K562 (cell line): ENCODE results near the gene DNAJC6. TPM values are rescaled to one million over a fixed set of nuclear protein-coding genes. Genes with fewer than 3 reads are reported as not detected.
A peak's percentile ranks its signal among the peaks of the same experiment; 100 is the strongest.

Source experiments
- AFF4 ChIP-seq: sonication (generic); formaldehyde crosslinking; IDR thresholded peaks from 2 replicates; pipeline ENCODE4 v1.8.0; 2023; ENCODE audit warnings: mild to moderate bottlenecking, missing genetic modification reagents
- CBFA2T3 ChIP-seq: fragments of 450-650 bp; IDR thresholded peaks from 2 replicates; pipeline ENCODE4 v1.6.1; 2017
- CBX5 ChIP-seq: IDR thresholded peaks from 2 replicates; pipeline ENCODE4 v1.6.1; 2014; ENCODE audit warnings: low read depth, borderline replicate concordance
- CREB1 ChIP-seq, 2 experiments: sonication (generic) in 1 of 2; formaldehyde crosslinking in 1 of 2; IDR thresholded peaks; 2 replicates each; pipeline versions ENCODE4 v1.6.1 to v1.8.0; 2012 to 2022; ENCODE audit warnings: inconsistent platforms in 1 of 2, mild to moderate bottlenecking in 1 of 2, missing genetic modification reagents in 1 of 2, moderate library complexity in 1 of 2
- ETV5 ChIP-seq: sonication (generic); formaldehyde crosslinking; IDR thresholded peaks from 2 replicates; pipeline ENCODE4 v1.4.0; 2020; ENCODE audit warnings: low read depth, mild to moderate bottlenecking, missing genetic modification reagents
- FOXA3 ChIP-seq, 2 experiments: fragments of 450-650 bp in 1 of 2; sonication (generic) in 1 of 2; formaldehyde crosslinking; IDR thresholded peaks in 1 of 2; conservative IDR thresholded peaks in 1 of 2; 2 replicates each; pipeline versions ENCODE4 v1.4.0 to v1.8.0; 2020 to 2022; ENCODE audit warnings: mild to moderate bottlenecking in 2 of 2, missing genetic modification reagents in 1 of 2
- HMGXB4 ChIP-seq: sonication (generic); formaldehyde crosslinking; IDR thresholded peaks from 2 replicates; pipeline ENCODE4 v1.8.1; 2023; ENCODE audit warnings: mild to moderate bottlenecking, missing genetic modification reagents
- MLLT1 ChIP-seq, 2 experiments: fragments of 450-650 bp; IDR thresholded peaks; 2 replicates each; pipeline ENCODE4 v1.6.1; 2016
- NFRKB ChIP-seq: fragments of 450-650 bp; IDR thresholded peaks from 2 replicates; pipeline ENCODE4 v1.6.1; 2016; ENCODE audit warnings: low read depth
- PHB2 ChIP-seq: fragments of 450-650 bp; IDR thresholded peaks from 2 replicates; pipeline ENCODE4 v1.6.1; 2017; ENCODE audit warnings: low read depth
- PKNOX1 ChIP-seq: fragments of 450-650 bp; IDR thresholded peaks from 2 replicates; pipeline ENCODE4 v1.6.1; 2016
- POLR2A ChIP-seq: fragments of 450-650 bp; conservative IDR thresholded peaks from 2 replicates; pipeline ENCODE4 v1.6.1; 2016
- TARDBP ChIP-seq: fragments of 450-650 bp; IDR thresholded peaks from 2 replicates; pipeline ENCODE4 v1.6.1; 2016
- ZBTB11 ChIP-seq, 3 experiments: fragments of 200-800 bp in 1 of 3; fragments of 250-450 bp in 1 of 3; fragments of 450-650 bp in 1 of 3; sonication (Bioruptor Pico) in 1 of 3; sonication (Bioruptor generic) in 1 of 3; formaldehyde crosslinking in 1 of 3; IDR thresholded peaks; 2 replicates each; pipeline versions ENCODE4 v1.6.1 to v1.8.0; 2016 to 2022; ENCODE audit warnings: mild to moderate bottlenecking in 2 of 3, missing genetic modification characterization in 2 of 3, missing compliant biosample characterization in 1 of 3, moderate library complexity in 1 of 3
- ZBTB17 ChIP-seq: fragments of 450-650 bp; formaldehyde crosslinking; IDR thresholded peaks from 2 replicates; pipeline ENCODE4 v1.4.0; 2020; ENCODE audit warnings: mild to moderate bottlenecking
- polyA plus RNA-seq, 8 experiments: library from polyadenylated mRNA; depleted of rRNA in 4 of 8; stranded (reverse) in 5 of 8; unstranded in 3 of 8; fragments of >200 nt; fragmentation: Nextera tagmentation in 2 of 8; fragmentation: Illumina TruSeq in 1 of 8; extraction: Ambion mirVana in 2 of 8; extraction: Trizol in 1 of 8; gene quantifications; 2 replicates each; pipeline versions ENCODE4 v1.2.1 to v1.2.3, GENCODE V29; 2011 to 2014; ENCODE audit warnings: inconsistent platforms in 1 of 8, missing spikeins in 1 of 8
- total RNA-seq, 7 experiments: library from RNA; depleted of rRNA in 6 of 7; stranded (reverse); fragments of >200 nt in 6 of 7; fragmentation: Illumina TruSeq in 2 of 7; extraction: Trizol in 2 of 7; gene quantifications; 2 replicates each; pipeline versions ENCODE4 v1.2.1 to v1.2.3, GENCODE V29; 2011 to 2021; ENCODE audit warnings: low replicate concordance in 1 of 7

Gene DNAJC6
- total and polyA plus RNA-seq, 9 of the 15 experiments (the other 6 are each of a cell fraction or from before 2014, with no cell fraction given): 6.7 to 78.7 (median 28.0) TPM

GRCh38 chr1:65292861-65293593 is 16.3 kb upstream of the DNAJC6 start (continued):
- TF ChIP-seq ETV5 (0 out of 2 replicates have a peak, but pooled peaks have one; percentile 68), CBFA2T3 (peak; percentile 100), CREB1 (IDR thresholded peaks at IDR 0.05) (peak; percentile 86), CREB1 (CRISPR knock-in tag; IDR thresholded peaks at IDR 0.05) (peak; percentile 68; the same call in 1 of the 2 replicates), NFRKB (peak; percentile 40; the same call in 1 of the 2 replicates), MLLT1 (IDR thresholded peaks at IDR 0.05) (peak; percentile 9 to 72; a peak in 1 of 4 replicates), TARDBP (peak; percentile 83; the same call in 1 of the 2 replicates), ZBTB11 (CRISPR knock-in tag; IDR thresholded peaks at IDR 0.05) (peak in 1 of 3 experiments; percentile 86; a peak in 2 of 6 replicates), HMGXB4 (CRISPR knock-in tag) (peak; percentile 46; the same call in 1 of the 2 replicates), POLR2A (peak; percentile 61; the same call in 1 of the 2 replicates), AFF4 (CRISPR knock-in tag) (peak; percentile 81; the same call in 1 of the 2 replicates), FOXA3 (CRISPR knock-in tag; conservative IDR thresholded peaks at IDR 0.05 in 1 of 2, IDR thresholded peaks at IDR 0.05 in 1 of 2) (peak in 1 of 2 experiments; percentile 50; a peak in 2 of 4 replicates), ZBTB17 (CRISPR knock-in tag) (peak; percentile 73), CBX5 (no peak), PHB2 (peak; percentile 98), PKNOX1 (peak; percentile 93)
